ENCODE data around the gene OR2T10.
"Not testable (repeated sequence)": the region's sequence is repeated elsewhere in the genome, so short reads cannot be mapped to it uniquely, and the experiment has no call there.

DNA sequence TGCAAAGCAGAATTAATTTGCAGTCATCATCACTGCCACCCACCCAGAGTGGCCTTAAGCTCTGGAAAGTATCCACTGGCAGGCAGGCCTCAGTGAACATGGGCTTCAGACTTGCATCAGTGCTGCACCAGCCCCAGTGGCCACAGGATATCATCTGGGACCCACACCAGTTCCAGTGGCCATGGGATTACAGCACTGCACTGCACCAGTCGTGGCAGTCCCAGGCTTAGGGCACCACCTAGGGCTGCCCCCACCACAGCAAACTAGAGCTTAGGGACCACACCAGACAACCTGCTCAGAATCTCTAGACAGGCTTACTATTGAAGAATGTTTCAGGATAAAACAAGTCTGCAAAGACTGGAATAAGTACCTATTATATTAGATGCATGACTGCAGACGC, 50.1 kb downstream of the OR2T10 start:
- not testable (repeated sequence) for TF ChIP-seq EZH2phosphoT487 (IDR thresholded peaks at IDR 0.05; ENCODE audit: insufficient read depth, low read depth); EZH2 (IDR thresholded peaks at IDR 0.05; ENCODE audit: insufficient read depth, poor library complexity, severe bottlenecking)
